AG08396 (cell line): Measurements from ENCODE around the gene BRF1.

Source experiments
- DNase-seq: peaks from one replicate; pipeline ENCODE4 v3.0.0; 2012; ENCODE audit warnings: low spot score, mixed read lengths

Gene BRF1

DNA sequence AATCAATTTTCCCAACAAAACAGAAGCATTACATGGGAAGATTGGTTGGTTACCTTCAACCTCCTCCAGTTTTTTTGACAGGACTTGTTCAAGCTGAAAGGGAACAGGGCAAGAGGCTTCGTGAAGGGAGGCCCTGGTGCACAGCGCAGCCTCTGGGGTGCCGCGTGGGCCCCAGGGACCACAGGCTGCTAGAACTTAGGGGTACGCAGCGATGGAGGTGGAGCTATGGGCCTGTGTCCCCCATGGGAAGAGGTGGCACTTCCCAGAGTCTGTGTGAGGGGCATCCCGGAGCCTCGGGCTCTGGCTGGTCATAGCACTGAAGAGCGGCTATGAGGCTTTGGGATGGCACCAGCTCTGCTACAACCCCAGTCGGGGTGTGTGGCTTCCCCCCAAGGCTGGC is 74.6 kb downstream of the BRF1 start:
- DNase-seq, result no peak

DNA sequence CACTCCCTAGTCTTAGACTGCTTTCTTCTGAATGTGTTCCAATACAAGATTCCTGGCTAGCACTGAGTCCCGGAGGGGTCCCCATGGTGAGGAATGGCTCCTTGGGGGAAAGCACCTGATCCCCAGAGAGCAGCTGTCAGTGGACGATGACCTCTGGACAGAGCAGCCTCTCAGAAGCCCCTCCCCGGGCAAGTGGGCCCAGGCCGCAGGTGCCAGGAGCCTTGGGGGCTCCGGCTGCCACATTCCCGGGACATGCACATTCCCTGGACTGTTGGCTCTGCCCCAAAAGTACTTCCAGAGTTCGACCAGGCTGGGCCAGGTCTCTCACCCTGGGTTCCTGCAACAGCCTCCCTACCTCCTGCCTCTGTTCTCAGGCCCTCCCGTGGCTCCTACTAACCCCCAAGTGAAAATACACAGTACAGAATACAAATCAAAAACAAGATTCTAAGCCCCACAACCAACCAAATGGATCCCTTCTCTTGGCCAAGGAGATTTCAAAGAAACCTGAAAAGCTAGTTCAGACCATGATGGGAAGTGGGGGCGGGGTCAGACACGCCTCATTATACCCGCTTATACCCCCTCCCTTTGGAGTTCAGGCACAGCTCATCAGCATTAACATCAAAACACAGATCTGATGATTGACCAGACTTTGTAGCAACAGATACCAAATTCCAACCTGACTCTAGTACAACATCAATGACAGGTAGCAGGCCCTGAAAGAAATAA is 75.8 kb downstream of the BRF1 start:
- DNase-seq, result no peak

DNA sequence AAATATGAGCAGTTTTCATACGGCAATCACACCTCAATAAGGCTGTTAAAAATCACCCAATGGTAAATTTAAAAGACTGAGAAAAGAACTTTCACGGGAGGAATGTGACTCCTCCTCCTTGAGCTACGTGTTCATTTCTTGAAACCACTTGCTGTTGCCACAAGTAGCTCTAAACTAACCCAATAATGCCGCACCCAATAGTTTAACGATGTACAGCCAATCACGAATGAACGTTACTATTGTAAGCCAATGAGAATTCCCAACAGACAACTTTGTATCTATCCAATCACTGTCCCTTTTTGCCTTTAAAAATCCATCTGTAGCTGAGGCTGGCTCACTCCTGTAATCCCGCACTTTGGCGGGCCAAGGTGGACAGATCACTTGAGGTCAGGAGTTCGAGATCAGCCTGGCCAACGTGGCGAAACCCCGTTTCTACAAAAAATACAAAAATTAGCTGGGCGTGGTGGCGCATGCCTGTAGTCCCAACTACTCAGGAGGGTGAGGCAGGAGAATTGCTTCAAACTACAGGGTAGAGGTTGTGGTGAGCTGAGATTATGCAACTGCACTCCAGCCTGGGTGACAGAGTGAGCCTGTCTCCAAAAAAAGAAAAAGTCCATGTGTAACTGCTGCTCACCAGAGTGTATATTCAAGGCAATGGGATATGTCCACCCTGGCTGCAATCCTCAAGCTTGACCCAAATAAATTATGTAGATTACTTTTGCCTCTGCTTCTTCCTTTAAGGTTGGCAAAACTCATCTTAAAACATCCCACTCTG is 76.8 kb downstream of the BRF1 start:
- DNase-seq, result no peak

DNA sequence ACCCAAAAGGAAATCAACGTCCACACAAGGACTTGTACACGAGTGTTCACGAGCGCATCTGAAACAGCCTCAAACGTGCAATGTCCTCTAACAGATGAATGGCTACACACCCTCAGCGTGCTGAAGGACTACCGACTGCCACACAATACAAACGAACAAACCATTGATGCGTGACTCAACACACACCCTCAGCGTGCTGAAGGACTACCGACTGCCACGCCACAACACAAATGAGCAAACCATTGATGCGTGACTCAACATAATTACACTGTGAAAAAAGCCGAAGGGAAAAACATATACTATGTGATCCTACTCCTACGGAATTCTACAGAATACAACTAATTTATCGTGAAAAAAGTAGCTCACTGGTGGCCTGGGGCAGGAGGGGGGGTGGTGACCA is 77.5 kb downstream of the BRF1 start:
- DNase-seq, result no peak

DNA sequence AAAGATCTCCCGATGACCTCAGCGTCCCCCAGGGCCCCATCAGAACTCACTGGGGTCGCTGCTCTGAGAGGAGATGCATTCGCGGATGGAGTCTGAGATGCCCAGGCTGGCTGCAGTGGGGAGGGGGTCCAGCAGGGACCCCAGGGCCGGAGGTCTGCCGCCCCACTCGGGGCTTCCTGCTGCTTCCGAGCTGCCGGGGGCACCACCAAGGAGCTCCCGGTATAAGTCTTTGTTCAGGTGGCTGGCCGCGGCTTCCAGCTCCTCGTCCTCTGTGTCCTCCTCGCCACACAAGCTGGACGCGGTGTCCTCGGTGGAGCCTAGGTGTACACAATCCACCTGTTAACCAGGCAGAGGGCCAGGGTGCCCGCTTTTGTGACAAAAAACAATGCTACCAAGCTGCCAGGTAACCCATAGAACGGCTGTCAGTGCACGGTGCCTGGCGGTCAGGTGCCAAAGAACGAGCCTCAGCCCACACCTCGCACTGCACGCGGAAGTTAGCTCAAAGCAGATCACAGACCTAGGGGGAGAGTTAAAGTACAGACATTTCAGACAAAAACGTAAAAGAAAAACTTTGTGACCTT is 79.1 kb downstream of the BRF1 start:
- DNase-seq, result no peak

DNA sequence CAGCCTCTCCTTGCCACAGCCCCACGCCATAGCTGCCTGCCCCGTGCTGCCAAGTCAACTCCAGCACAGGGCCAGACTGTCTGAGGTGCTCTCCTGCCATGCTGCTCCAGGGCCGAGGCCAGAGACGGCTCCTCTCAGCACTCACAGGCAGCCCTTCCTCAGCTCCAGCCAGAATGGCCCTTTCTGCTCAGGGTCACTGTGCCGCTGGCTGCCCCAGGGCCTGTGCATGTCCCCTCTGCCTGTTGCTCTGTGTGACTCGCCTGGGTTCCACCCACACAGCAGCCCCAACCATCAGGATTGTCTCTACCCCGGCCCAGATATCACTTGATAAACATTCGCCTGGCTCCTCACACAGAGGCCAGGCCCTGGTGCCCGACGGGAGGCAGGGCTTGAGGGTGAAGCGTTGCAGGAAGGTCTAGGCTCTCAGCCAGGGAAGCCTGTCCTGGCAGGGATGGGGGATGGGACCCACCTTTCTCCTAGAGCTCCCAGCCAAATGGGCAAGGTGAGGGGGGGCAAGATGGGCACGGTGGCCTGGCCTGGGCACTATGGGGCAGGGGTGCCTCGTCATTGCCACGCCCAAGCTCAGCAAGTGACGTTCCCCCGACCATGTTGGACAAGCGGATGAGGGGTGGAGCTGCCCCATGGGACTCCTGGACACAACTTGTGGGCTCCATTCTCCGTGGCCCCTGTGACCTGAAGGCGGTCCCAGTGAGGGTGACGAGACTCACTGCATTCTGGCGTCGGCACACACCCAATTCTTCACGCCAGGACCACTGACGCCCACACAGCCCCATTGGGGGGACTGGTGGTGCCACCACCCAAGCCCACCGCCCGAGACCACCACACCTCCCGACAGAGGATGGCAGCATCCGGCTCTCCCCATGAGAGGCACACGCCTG is 79.9 kb downstream of the BRF1 start:
- DNase-seq, result no peak

DNA sequence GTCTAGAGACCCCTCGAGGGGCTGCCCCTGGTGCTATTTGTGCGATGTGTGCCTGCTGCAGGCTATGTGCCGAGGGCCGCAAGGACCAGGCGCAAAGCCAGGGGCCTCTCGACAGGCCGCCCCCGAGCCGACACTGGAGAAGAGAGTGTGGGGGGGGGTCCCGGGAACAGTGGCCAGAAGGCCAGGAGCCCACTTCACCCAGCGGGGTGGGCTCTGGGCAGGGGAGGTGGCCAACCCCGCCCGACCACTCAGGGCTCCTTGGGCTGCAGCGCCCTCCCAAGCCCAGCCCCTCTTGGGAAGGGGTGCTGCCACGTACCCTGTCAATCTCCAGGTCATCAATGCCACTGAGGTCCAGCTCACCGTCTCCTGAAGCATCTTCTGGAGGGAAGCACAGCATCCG is 81.0 kb downstream of the BRF1 start:
- DNase-seq, result no peak

DNA sequence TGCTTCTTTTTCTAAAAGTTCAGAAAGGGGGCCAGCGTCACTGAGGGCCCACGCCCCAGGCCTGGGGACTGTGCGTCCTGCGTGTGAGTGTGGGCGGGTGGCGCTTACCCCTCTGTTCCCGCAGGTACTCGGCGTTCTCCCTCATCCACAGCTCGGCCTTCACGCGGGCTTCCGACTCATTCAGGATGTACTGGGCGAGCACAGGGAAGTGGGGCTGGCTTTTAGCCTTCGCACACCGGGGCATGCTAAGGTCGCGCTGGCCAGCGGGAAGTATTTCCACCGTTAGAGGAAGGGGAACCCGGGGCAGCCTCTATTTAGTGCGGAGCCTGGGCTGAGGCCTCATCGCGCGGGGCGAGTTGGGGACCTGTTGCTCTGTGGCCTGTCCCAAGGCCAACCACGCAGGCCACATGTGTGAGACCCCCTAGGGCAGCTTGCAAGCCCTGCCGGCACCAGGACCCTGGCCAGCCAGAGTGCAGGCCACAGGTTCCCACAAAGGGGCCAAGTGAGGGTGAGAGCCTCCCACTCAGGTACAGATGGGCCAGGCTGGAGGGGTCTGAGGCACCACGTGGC is 81.7 kb downstream of the BRF1 start:
- no peak for DNase-seq

DNA sequence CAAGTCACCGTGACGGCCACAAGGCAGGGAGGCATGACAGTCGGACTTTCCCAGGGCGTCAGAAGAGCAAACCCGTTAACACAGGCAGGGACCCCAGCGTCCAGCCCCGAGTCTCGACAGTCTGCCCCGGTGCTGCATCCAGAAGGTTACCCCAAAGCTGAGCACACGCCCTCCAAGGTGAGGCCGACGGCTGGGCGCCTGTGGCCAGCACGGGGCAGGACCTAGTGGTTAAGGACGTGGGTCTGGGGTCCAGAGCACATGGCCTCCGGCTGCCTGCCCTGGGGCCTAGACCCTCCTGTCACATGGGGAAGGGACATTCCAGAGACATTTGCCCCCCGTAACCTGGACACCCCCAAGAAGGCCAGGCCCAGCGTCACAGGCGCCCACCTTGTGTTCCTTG is 82.2 kb downstream of the BRF1 start:
- no peak for DNase-seq

DNA sequence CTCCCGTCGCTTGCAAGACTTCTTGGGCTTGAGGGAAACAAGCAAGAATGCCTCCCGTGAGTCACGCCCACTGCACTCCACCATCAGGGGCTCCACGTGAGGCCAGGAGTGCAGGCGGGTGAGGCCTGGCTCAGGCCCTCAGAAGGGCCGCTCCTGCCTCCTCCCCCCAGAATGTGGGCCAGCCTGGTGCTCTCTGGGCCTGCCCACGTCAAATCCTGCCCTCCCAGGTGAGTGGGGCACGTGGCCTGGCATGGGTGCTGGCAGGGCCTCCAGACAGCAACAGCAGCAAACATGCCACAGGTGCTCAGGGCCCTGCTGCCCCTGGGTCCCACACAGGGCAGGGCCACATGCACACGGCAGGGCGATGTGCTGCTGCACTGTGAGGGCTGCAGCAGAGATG is 83.0 kb downstream of the BRF1 start:
- DNase-seq, result no peak

DNA sequence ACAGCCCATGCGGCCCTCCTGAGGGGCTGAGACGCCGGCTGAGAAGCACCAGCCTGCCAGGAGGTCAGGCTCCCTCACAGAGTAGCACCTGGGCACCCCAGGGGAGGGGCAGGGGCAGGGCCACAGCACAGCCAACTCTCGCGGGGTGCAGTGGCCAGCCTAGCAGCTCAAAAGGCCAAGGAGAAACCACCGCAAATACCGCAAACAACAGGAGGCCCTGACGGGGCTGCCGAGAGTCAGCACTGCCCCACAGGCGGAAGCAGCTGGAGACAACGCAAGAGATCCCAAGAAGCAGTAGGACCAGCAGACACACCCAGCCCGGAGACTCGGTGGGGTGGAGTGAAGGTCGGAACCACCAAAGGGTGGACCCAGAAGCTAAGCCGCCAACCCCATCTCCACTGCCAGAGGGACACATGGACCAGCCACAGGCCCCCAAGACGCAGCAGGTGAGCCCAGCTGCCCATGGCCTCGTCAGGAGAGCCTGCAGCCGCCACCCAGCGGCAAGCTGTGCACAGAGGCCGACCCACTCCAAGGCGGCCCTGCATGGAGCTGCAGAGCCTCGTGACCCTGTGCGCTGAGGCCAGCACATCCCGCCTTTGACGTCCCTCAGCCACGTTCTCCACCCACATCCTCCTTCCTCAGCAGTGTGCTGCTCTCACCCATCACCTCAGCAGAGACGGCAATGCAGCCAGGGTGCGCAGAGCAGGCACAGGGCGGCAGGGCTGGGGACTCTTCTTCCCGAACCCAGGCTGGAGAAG is 84.1 kb downstream of the BRF1 start:
- no peak for DNase-seq

DNA sequence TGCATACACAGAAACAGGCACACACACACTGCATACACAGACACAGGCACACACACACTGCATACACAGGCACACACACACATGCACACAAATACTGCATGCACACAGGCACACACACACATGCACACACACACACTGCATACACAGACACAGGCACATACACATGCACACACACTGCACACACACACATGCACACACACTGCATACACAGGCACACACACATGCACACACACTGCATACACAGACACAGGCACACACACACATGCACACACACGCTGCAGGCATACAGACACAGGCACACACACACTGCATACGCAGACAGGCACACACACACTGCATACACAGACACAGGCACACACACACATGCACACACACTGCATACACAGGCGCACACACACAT is 85.2 kb downstream of the BRF1 start:
- no peak for DNase-seq

DNA sequence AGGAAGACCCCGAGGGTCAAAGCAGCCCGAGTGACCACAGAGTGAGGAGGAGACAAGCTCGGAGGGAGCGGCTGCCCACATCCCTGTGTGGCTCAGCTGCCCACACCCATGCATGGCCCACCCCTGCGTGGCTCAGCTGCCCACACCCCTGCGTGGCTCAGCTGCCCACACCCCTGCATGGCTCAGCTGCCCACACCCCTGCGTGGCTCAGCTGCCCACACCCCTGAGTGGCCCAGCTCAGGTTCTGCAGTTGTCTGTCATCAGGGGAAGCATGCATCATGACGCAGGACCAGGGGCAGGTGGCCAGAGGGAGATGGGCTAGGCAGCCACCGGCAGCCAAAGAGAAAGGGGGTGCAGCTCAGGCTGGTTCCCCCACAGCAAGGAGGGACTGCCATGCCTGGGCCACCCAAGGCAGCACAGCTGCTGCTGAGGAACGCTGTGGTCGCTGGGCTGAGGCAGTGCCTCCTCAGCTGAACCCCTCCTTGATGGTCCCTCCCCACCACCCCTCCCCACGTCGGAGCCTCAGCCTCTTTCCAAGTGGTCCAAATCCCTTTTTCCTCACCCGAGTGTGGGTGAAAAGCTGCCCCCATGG is 86.4 kb downstream of the BRF1 start:
- DNase-seq, result no peak

DNA sequence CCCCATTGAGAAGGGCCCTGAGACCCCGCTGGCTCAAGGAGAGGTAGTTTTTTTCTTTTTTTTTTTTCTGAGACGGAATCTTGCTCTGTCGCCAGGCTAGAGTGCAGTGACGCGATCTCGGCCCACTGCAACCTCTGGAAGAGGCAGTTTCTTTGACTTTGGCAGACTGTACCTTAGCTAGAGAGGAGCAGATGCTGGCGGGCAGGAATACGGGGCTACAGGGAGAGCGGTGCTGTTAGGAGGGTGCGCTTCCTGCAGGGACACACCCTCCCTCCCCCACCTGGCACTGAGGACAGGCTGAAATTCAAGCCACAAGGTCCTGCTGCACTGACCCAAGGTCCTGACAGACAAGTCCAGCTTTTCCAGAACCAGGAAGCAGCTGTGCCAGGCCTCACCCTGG is 87.4 kb downstream of the BRF1 start:
- DNase-seq, result no peak

DNA sequence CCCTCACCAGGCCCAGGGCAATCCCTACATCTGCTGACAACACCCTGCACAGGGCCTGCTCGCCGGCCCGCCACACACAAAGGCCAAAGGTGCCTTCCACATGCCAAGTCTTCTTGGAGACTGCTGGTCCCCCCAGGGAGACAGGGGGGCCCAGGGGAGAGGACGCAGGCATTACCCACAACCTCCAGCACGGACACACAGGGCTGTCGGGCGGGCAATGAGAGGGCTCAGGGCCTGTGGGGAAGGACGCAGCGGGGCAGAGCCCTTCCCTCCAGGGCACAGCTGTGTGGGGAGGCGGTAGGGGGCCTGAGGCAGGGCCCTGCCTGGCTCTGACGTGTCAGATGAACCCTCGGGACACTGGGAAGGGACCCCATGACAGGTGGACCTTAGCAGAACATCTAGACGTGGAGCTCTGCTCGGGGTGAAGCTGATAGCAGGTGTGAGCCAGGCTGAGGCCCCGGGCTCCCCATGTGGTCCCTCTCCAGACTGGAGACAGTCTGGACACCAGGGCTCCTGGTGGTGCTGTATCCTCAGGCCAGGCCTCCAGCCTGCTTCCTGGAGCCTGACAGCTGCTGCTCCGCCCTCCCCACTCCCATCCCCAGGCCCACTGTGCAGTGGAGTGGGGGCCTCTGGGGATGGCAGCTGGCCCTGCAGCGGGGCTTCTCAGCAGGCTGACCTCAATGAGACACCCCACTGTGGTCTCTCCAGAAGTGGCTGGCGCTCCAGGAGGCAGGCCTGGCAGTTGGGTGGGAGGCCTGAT is 88.1 kb downstream of the BRF1 start:
- no peak for DNase-seq

DNA sequence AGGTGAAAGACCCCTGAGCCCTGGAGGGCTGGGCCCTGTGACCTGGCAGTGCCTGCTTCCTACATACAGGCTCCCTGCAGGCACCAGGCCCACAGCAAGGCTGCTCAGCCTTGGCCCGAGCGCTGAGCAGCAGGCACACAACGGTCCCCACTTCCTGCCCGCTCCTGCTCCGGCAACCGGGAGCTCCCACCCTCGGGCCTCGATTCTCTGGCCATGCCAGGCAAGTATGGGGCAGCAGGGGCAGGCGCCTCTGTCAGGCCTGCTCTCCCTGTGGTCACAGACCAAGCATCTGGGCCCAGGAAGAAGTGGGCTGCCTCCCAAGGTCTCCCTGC is 89.1 kb downstream of the BRF1 start:
- DNase-seq, result no peak

DNA sequence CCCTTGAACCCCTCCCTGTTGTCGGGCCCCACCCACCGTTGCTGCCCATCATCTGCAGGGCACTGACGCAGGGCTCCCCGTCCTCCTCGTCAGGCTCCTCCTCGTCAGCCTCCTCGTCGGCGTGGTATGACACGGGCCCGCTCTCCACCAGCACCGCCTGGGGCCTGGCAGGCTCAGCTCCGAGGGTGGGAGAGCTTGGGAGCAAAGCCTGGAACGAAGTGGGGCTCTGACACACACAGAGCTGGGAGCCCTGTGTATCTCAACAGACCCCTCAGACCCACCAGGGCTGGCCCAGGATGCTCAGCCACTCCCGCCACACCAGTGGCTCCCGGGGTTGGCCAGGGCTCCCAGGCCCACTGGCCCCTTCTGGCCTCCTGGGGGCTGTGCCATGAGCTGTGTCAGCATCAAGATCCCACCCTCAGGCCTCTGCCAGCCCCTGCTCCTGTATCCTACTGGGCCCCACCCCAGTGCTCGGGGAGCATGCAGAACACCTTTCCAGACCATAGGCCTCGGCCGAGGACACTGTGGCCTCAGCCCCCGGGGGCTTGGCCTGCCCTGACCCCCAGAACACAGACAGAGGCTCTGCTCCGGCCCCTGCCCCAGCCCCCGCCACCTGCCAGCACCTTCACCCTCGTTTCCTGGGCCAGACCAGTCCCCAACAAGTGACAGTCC is 89.6 kb downstream of the BRF1 start:
- no peak for DNase-seq

DNA sequence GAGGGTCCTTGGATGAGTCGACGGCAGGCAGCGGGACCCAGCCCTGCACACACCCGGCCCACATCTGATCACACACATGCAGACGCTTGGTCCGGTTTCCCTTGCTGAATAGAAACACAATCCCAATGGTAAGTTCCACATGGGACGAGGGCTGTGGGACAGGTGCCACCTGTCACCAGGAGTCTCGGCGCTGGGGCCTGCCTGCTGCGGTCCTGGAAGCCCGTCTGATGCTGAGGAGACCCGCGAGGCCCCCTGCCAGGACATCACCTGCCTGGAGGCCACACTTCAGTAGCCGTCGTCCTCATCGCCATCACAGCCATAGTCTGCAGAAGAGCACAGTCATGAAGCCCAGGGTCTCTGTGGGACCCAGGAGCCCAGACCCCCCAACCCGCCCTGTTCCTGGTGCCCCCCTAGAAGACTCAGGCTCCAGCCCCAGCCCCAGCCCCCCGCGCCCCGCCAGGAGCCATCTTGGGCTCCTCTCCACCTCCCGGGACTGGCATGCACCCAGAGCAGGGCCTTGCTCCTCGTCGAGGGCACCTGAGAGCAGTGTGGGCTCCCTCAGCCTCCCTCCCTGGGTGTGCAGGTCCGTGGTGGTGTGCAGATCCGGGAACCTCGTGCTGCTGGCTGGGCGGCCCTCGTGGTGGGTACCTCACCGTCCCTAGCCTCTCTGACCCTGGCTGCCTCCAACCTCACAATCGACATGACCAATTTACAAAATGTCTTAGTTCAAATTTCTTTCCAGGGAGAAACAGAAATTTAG is 90.4 kb downstream of the BRF1 start:
- no peak for DNase-seq

DNA sequence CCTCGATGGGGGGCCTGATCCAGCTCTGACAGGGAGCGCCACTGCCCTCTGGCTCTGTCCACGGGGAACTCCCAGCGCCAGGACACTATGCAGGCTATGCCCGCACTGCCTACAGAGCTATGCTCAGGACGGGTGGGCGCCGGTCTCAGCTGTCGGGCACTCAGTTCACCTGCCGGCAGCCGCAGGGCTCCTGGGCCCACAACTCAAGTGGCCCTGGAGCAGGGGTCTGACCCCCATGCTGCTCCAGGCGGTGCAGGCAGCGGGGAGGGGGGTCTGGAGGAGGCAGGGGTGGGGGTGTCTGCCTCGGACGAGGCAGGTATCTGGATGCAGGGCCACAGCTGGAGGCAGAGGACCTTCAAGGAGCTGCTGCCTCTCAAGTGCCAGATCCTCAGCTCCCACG is 91.2 kb downstream of the BRF1 start:
- DNase-seq, result no peak
